Stomach (tissue), 9 donors: Measurements from ENCODE around the gene SPG7. TPM values are rescaled to one million over a fixed set of nuclear protein-coding genes. Genes with fewer than 3 reads are reported as not detected.
"Not testable (repeated sequence)": the region's sequence is repeated elsewhere in the genome, so short reads cannot be mapped to it uniquely, and the experiment has no call there.

Experiments
- DNase-seq, 2 donors: peaks; one replicate each; pipeline versions ENCODE4 v3.0.0 to v3.0.0-alpha.2; 2013 to 2019
- H3K27ac ChIP-seq, 5 donors: fragments of 200-600 bp in 4 of 5; sonication (generic) in 4 of 5; one replicate each; pipeline ENCODE4 v1.5.1; 2013 to 2019; ENCODE audit warnings: mild to moderate bottlenecking in 1 of 5, moderate library complexity in 1 of 5
- H3K27me3 ChIP-seq, 3 donors: fragments of 200-600 bp; sonication (generic); one replicate each; pipeline ENCODE4 v1.5.1; 2017 to 2019; ENCODE audit warnings: mixed run types in 1 of 3
- H3K36me3 ChIP-seq, 4 donors: fragments of 200-600 bp; sonication (generic); 1 replicate in 3 of 4; 2 replicates in 1 of 4; pipeline ENCODE4 v1.5.1; 2016 to 2019
- H3K4me1 ChIP-seq, 4 donors: fragments of 200-600 bp; sonication (generic); one replicate each; pipeline ENCODE4 v1.5.1; 2016 to 2019
- H3K4me3 ChIP-seq, 4 donors: fragments of 200-600 bp; sonication (generic) in 3 of 4; one replicate each; pipeline ENCODE4 v1.5.1; 2016 to 2019; ENCODE audit warnings: mild to moderate bottlenecking in 1 of 4
- H3K9me3 ChIP-seq, 4 donors: fragments of 200-600 bp; sonication (generic); one replicate each; pipeline ENCODE4 v1.5.1; 2016 to 2019
- CTCF ChIP-seq, 7 experiments: fragments of 450-650 bp in 4 of 7; fragments of 200-600 bp in 3 of 7; sonication (generic) in 3 of 7; IDR thresholded peaks; one replicate each; pipeline ENCODE4 v1.5.1; 2016 to 2019; ENCODE audit warnings: antibody characterized with exemption in 7 of 7, control low read depth in 2 of 7, mild to moderate bottlenecking in 1 of 7
- EP300 ChIP-seq: sonication (generic); formaldehyde crosslinking; IDR thresholded peaks from one replicate; pipeline ENCODE4 v1.6.1; 2017; ENCODE audit warnings: antibody characterized with exemption
- POLR2A ChIP-seq, 4 donors: fragments of 450-650 bp; IDR thresholded peaks; one replicate each; pipeline ENCODE4 v1.6.1; 2016; ENCODE audit warnings: antibody characterized with exemption in 4 of 4, control low read depth in 2 of 4, mild to moderate bottlenecking in 1 of 4, moderate library complexity in 1 of 4
- POLR2AphosphoS5 ChIP-seq, 3 donors: sonication (generic); formaldehyde crosslinking; IDR thresholded peaks; one replicate each; pipeline ENCODE4 v1.6.1; 2016; ENCODE audit warnings: antibody characterized with exemption in 3 of 3
- WGBS, 5 donors: extraction: QIAGEN DNeasy Blood & Tissue Kit in 3 of 5; methylation state at CpG; one replicate each; pipeline versions ENCODE4 v1.1.5 to v1.1.7; 2013 to 2018; 5-methylcytosine and 5-hydroxymethylcytosine counted together
- intact Hi-C: fragments of 100-400 bp; cut with DNase I; formaldehyde crosslinking; loops from one replicate; pipeline ENCODE4 v1.15.1; 2023; ENCODE audit warnings: low total_unique reads
- polyA plus RNA-seq, 3 donors: library from polyadenylated mRNA; stranded (reverse); fragments of 200-250 nt; gene quantifications; one replicate each; pipeline ENCODE4 v1.2.3, GENCODE V29; 2013
- total RNA-seq, 5 donors: library from RNA; depleted of rRNA; stranded (reverse); fragments of >200 nt; gene quantifications; one replicate each; pipeline versions ENCODE4 v1.1.0 to v1.2.3, GENCODE V29; 2014 to 2016
- donor health status: healthy with polysubstance abuse.
- donor health status: Bipolar disorder and iron deficiency.
- donor health status: healthy.

SPG7 gene
- total and polyA plus RNA-seq, 8 donors: 30.0 to 363 (median 157) TPM

- peaks cover 7 to 60% (median 28%) of the 10 kb centered on the region in 4 donors for H3K4me1 ChIP-seq
- no peaks in the 10 kb centered on the region for H3K36me3 ChIP-seq
- H3K9me3 ChIP-seq: no peaks in the 10 kb centered on the region
- intact Hi-C loops: no loop called here
- H3K4me3 ChIP-seq: no peak overlapping the region
- DNase-seq: no peak
- WGBS, 5 donors: 84 to 94% (median 88%) methylated on average over 6 of the region's 6 CpGs
- no peak overlapping the region for H3K27ac ChIP-seq
- TF ChIP-seq EP300 (no peak), CTCF (IDR thresholded peaks at IDR 0.05) (no peak), POLR2A (IDR thresholded peaks at IDR 0.05) (no peak), POLR2AphosphoS5 (IDR thresholded peaks at IDR 0.05) (no peak)
- no peaks in the 10 kb centered on the region for H3K27me3 ChIP-seq
Measured at GRCh38 chr16:89460556-89460955, 47.6 kb upstream of the SPG7 start.

- H3K36me3 ChIP-seq, H3K9me3 ChIP-seq, H3K4me3 ChIP-seq, H3K27ac ChIP-seq, DNase-seq, H3K27me3 ChIP-seq, intact Hi-C loops: not testable (repeated sequence)
- H3K4me1 ChIP-seq: peaks cover 3 to 57% (median 26%) of the 10 kb centered on the region in 4 donors
- WGBS, 5 donors: 88 to 97% (median 92%) methylated on average over 9 to 15 of the region's 15 CpGs
Measured at GRCh38 chr16:89461890-89462289, 46.3 kb upstream of the SPG7 start.

- H3K9me3 ChIP-seq, H3K27me3 ChIP-seq, intact Hi-C loops, H3K4me3 ChIP-seq, DNase-seq, H3K27ac ChIP-seq, H3K36me3 ChIP-seq: not testable (repeated sequence)
- 94 to 98% (median 95%) methylated on average over 4 to 28 of the region's 30 CpGs for WGBS, 5 donors
- peaks cover 4 to 59% (median 33%) of the 10 kb centered on the region in 4 donors for H3K4me1 ChIP-seq
Measured at GRCh38 chr16:89462639-89463038, 45.6 kb upstream of the SPG7 start.

- H3K4me3 ChIP-seq, intact Hi-C loops, H3K36me3 ChIP-seq, H3K27me3 ChIP-seq, H3K27ac ChIP-seq, H3K9me3 ChIP-seq, DNase-seq: not testable (repeated sequence)
- 51 to 63% (median 56%) methylated on average over 5 of the region's 5 CpGs for WGBS, 5 donors
- H3K4me1 ChIP-seq: peaks cover 7 to 62% (median 38%) of the 10 kb centered on the region in 4 donors
Measured at GRCh38 chr16:89463312-89463711, 44.9 kb upstream of the SPG7 start.

GRCh38 chr16:89466920-89467319 is 41.3 kb upstream of the SPG7 start:
- Histone ChIP-seq H3K4me1 (peaks cover 7 to 72% (median 52%) of the 10 kb centered on the region in 4 donors), H3K27me3 (no peaks in the 10 kb centered on the region), H3K36me3 (no peaks in the 10 kb centered on the region), H3K27ac (no peak overlapping the region), H3K9me3 (no peaks in the 10 kb centered on the region), H3K4me3 (no peak overlapping the region)
- no peak for TF ChIP-seq POLR2AphosphoS5 (IDR thresholded peaks at IDR 0.05)
- TF ChIP-seq CTCF (IDR thresholded peaks at IDR 0.05): no peak
- TF ChIP-seq POLR2A (IDR thresholded peaks at IDR 0.05): no peak
- no peak for TF ChIP-seq EP300
- no peak for DNase-seq
- intact Hi-C loops: no loop called here
- WGBS, 5 donors: 51 to 96% (median 68%) methylated on average over 5 of the region's 5 CpGs

GRCh38 chr16:89467382-89467781 is 40.8 kb upstream of the SPG7 start:
- H3K9me3 ChIP-seq: no peaks in the 10 kb centered on the region
- DNase-seq: no peak
- no peak overlapping the region for H3K27ac ChIP-seq
- H3K4me1 ChIP-seq: peaks cover 11 to 77% (median 57%) of the 10 kb centered on the region in 4 donors
- 86 to 91% (median 89%) methylated on average over 7 of the region's 7 CpGs for WGBS, 5 donors
- intact Hi-C loops: no loop called here
- H3K4me3 ChIP-seq: no peak overlapping the region
- no peaks in the 10 kb centered on the region for H3K36me3 ChIP-seq
- TF ChIP-seq POLR2AphosphoS5 (IDR thresholded peaks at IDR 0.05) (no peak), POLR2A (IDR thresholded peaks at IDR 0.05) (no peak), EP300 (no peak), CTCF (IDR thresholded peaks at IDR 0.05) (no peak)
- H3K27me3 ChIP-seq: no peaks in the 10 kb centered on the region
